Measurements from ENCODE around the gene SLC18A3.

SLC18A3 gene

DNA sequence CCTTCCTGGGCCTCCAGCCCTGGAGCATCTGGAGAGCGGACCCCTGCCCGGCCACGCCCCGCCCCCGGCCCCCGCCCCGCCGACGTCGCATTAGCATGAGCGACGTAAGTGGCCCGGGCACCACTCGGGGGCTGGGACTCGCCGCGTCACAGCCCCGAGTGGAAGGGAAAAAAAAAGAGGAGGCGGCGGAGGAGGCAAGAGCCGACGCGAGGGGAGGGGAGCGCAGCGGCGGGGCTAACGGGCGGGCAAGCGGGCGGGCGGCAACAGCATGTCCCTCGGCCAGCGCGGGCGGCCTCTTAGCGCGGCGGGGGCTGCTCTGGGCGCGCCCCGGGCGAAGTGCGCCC is at the start of gene SLC18A3:
Gene SLC18A3 (plus strand): TSS at position 197 of the 344 bp plus-strand sequence. CDS start 431 bp downstream, outside the sequence.
- in situ Hi-C loops (cut with HindIII; ENCODE audit: low sequenced_read_pairs) = no loop called here

DNA sequence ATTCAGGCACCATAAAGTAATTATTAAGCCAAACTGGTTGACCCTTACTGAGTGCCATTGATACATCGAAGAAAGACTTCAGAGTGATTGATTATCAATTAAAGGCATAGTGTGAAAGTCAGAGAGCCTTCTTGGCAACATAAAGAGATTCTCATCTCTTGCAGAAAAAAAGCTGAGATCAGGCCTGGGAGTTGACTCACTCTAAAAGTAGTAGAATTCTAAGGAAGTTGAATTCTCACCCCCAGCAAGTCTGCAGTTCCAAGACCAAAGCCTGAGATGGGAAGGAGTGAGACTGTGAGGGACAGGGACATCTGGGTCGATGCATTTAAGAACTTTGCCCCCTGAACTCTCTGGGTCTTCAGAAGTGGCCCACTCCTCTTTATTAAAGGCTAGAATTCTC is 49.6 kb upstream of the SLC18A3 start:
- in situ Hi-C loops (cut with HindIII; ENCODE audit: low sequenced_read_pairs) = no loop called here

- in situ Hi-C loops (cut with HindIII; ENCODE audit: low sequenced_read_pairs) = no loop called here
Observed at GRCh38 chr10:49562893-49563292, 47.2 kb upstream of the SLC18A3 start.

- in situ Hi-C loops (cut with HindIII; ENCODE audit: low sequenced_read_pairs) = no loop called here
Observed at GRCh38 chr10:49564461-49565009, 45.6 kb upstream of the SLC18A3 start.

- in situ Hi-C loops (cut with HindIII; ENCODE audit: low sequenced_read_pairs) = no loop called here
Observed at GRCh38 chr10:49567810-49568209, 42.3 kb upstream of the SLC18A3 start.

DNA sequence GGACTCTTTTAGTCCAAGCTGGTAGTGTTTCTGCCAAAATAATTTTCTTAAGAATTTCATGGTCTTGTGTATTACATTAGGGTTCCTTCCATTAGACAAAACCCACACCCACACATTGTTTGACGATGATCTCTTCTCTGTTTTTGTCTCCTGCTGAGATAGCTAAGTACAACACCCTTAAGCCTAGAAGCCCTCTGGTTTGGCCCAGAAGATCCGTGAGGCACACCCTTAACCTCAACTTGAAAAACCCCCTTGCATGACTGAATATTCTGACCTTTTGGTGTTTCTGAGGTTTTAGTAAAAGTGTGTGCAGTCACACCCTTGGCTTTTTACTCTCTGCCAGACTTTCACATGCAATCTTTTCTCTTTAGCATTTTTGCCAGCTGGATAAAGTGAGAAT is 41.9 kb upstream of the SLC18A3 start:
- in situ Hi-C loops (cut with HindIII; ENCODE audit: low sequenced_read_pairs) = no loop called here

DNA sequence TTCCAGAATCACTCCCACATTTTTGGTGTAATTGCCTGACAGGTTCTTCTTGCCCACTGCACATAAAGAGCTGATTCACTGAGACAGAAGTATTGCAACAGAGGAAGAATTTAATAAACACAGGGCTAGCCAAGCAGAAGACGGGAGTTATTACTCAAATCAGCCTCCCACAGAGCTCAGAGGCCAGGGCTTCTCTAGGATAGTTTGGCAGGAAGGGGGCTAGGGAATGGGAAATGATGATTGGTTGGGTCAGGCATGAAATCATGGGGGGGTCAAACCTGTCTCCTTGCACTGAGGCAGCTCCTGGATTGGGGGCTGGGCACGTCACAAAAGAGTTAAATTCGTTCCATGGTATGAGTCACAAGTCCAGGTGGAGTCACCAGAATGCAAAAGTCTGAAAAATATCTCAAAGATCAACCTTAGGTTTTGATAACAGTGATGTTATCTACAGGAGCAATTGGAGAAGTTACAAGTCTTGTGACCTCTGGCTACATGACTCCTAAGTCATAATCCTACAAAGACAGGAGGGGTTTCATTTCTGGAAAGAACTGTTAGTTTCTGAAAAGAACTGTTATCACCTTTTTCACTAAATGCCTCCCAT is 41.0 kb upstream of the SLC18A3 start:
- in situ Hi-C loops (cut with HindIII; ENCODE audit: low sequenced_read_pairs) = no loop called here

DNA sequence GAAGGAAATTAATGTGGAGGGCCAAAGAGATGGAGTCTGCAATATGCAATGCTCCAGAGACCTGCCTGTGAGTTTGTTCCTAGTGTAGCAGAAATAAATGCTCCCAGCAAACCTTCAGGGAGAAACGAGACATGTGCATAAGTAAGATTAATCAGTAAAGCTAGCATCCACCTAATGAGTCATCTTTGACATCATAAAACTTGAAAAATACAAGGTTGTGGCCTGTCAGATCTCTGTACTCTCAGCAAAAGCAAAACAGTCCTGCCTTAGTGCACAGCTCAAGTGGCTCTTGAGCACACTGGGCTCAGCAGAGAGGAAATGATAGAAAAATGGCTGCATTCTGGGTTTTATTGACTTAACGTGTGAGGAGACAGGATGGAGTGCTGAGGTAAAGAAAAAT is 38.7 kb upstream of the SLC18A3 start:
- in situ Hi-C loops (cut with HindIII; ENCODE audit: low sequenced_read_pairs) = no loop called here

DNA sequence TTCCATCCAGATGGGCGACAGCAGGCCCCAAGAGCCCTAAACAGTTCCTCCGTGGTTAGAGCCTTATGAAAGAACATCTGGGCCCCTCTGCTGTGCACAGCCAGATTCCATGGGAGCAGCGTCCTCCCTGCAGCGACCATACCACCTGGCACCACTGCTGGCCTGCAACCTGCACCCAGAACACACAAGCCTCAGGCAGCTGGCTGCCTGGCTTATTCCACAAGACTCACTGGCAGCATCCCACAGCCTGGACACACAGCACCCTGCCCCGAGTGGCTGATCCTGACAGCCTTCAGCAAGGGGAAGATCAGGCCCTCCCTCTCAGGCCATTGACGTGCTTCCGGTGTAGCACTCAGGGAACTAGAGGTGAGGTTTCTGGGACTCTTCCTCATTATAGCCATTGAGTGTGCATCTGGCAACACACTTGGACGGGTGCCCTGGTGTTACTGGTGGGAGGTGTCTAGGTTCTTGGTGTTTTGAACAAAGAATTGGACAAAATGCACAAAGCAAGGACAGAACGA is 37.5 kb upstream of the SLC18A3 start:
- in situ Hi-C loops (cut with HindIII; ENCODE audit: low sequenced_read_pairs) = no loop called here

- in situ Hi-C loops (cut with HindIII; ENCODE audit: low sequenced_read_pairs) = no loop called here
Observed at GRCh38 chr10:49575489-49576072, 34.5 kb upstream of the SLC18A3 start.

- in situ Hi-C loops (cut with HindIII; ENCODE audit: low sequenced_read_pairs) = no loop called here
Observed at GRCh38 chr10:49577182-49577925, 32.8 kb upstream of the SLC18A3 start.

GRCh38 chr10:49578392-49578791 is 31.7 kb upstream of the SLC18A3 start:
- in situ Hi-C loops (cut with HindIII; ENCODE audit: low sequenced_read_pairs) = no loop called here

GRCh38 chr10:49579621-49580020 is 30.5 kb upstream of the SLC18A3 start:
- in situ Hi-C loops (cut with HindIII; ENCODE audit: low sequenced_read_pairs) = no loop called here

GRCh38 chr10:49585387-49585786 is 24.7 kb upstream of the SLC18A3 start:
- in situ Hi-C loops (cut with HindIII; ENCODE audit: low sequenced_read_pairs) = no loop called here

- in situ Hi-C loops (cut with HindIII; ENCODE audit: low sequenced_read_pairs) = no loop called here
Observed at GRCh38 chr10:49587981-49588380, 22.1 kb upstream of the SLC18A3 start.

GRCh38 chr10:49592726-49593563 is 17.2 kb upstream of the SLC18A3 start:
- in situ Hi-C loops (cut with HindIII; ENCODE audit: low sequenced_read_pairs) = no loop called here

DNA sequence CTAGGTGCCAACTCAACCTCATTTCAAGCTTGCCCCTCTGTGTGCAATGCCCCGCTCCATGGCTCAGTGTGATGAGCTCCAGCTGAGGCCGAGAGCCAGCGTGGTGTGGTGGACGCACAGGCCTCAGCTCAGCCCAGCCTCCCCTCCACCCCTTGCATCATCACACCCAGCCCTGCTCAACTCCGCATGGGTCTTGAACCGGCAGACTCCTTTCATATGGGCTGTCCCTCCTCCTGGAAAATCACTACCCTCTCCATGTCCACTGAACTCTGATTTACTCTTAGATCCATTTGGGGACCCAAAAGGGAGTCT is 16.6 kb upstream of the SLC18A3 start:
- in situ Hi-C loops (cut with HindIII; ENCODE audit: low sequenced_read_pairs) = no loop called here

GRCh38 chr10:49593998-49594397 is 16.1 kb upstream of the SLC18A3 start:
- in situ Hi-C loops (cut with HindIII; ENCODE audit: low sequenced_read_pairs) = no loop called here

DNA sequence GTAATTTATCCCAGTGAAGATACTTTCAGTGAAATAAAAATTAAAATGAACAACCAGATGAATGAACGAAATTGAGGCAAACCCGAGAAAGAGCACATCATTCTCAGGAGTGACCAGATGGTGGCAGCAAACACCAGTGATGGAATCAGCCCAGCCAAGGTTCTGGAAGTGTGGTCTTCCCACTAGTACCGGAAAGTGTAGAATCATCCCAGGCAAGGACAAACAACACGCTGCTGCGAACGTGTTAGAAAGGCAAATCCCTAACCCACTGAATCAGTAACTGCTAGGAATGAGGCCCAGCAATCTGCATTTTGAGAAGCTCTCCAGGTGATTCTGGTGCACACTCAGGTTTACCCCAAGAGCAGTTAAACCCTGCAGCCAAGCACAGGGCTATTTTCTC is 15.5 kb upstream of the SLC18A3 start:
- in situ Hi-C loops (cut with HindIII; ENCODE audit: low sequenced_read_pairs) = no loop called here

- in situ Hi-C loops (cut with HindIII; ENCODE audit: low sequenced_read_pairs) = no loop called here
Observed at GRCh38 chr10:49595003-49595712, 15.0 kb upstream of the SLC18A3 start.
